AG04449 (cell line): ENCODE results near the gene ACTR10.

Experiments used
- CTCF ChIA-PET: fragments of 350-600 bp; formaldehyde crosslinking; extraction: SDS; loops from one replicate; lab custom pipeline; 2021; ENCODE audit warnings: antibody characterized with exemption; lab: Yijun Ruan, JAX
- POLR2A ChIA-PET: fragments of 400-600, 350-600 bp; formaldehyde crosslinking; extraction: SDS; loops from one replicate; lab custom pipeline; 2020; ENCODE audit warnings: antibody characterized with exemption, inconsistent platforms; lab: Yijun Ruan, JAX
- DNase-seq: peaks from one replicate; pipeline ENCODE4 v3.0.0-alpha.2; 2010; ENCODE audit warnings: low read depth, low spot score
- H3K4me3 ChIP-seq: 2 replicates; pipeline ENCODE4 v1.5.1; 2011; ENCODE audit warnings: low read depth, mild to moderate bottlenecking, control low read depth, low read length
- CTCF ChIP-seq: IDR thresholded peaks from one replicate; pipeline ENCODE4 v1.5.1; 2011; ENCODE audit warnings: mild to moderate bottlenecking, moderate library complexity, low read length, control low read depth, inconsistent platforms; ENCODE audit not compliant: insufficient read depth; ENCODE audit errors: missing control alignments

The ACTR10 gene

GRCh38 chr14:58275527-58276190, 75.7 kb downstream of the ACTR10 start:
- ChIA-PET POLR2A (interaction anchor here (0.7 kb wide), 1 partner anchor 10 kb away, joined by 5 read pairs; no protein-coding TSS in a partner anchor), CTCF (interaction anchor here (1.1 to 1.2 kb wide), 2 partner anchors 9 kb away, joined by 4 to 8 read pairs; no protein-coding TSS in a partner anchor)
- no peak for DNase-seq
- TF ChIP-seq CTCF, result no peak
- no peak overlapping the region for H3K4me3 ChIP-seq

- no peak for DNase-seq
- POLR2A ChIA-PET, result interaction anchor here (0.7 kb wide), 1 partner anchor 11 kb away, joined by 5 read pairs; no protein-coding TSS in a partner anchor
- H3K4me3 ChIP-seq, result no peak overlapping the region
- TF ChIP-seq CTCF, result no peak
- CTCF ChIA-PET, result interaction anchor here (1.1 kb wide), 1 partner anchor 10 kb away, joined by 8 read pairs; no protein-coding TSS in a partner anchor
Measured at GRCh38 chr14:58276208-58276607, 76.3 kb downstream of the ACTR10 start.

GRCh38 chr14:58278177-58278576, 78.2 kb downstream of the ACTR10 start:
- ChIA-PET POLR2A (interaction anchor here (0.6 kb wide), 1 partner anchor 12 kb away, joined by 3 read pairs; no protein-coding TSS in a partner anchor), CTCF (no interaction called here)
- no peak for TF ChIP-seq CTCF
- no peak for DNase-seq
- no peak overlapping the region for H3K4me3 ChIP-seq

- ChIA-PET POLR2A (no interaction called here), CTCF (interaction anchor here (1.3 kb wide), 1 partner anchor 9 kb away, joined by 4 read pairs; no protein-coding TSS in a partner anchor)
- peak; percentile 80 for DNase-seq
- H3K4me3 ChIP-seq, result no peak overlapping the region
- TF ChIP-seq CTCF, result no peak
Measured at GRCh38 chr14:58280954-58281787, 81.2 kb downstream of the ACTR10 start.

GRCh38 chr14:58281969-58282368, 82.0 kb downstream of the ACTR10 start:
- CTCF ChIA-PET, result interaction anchor here (1.3 kb wide), 1 partner anchor 9 kb away, joined by 4 read pairs; no protein-coding TSS in a partner anchor
- POLR2A ChIA-PET, result no interaction called here

More at GRCh38 chr14:58281969-58282368, 82.0 kb downstream of the ACTR10 start:
- no peak for TF ChIP-seq CTCF
- no peak overlapping the region for H3K4me3 ChIP-seq
- no peak for DNase-seq
